AG09309 (cell line): Measurements from ENCODE around the gene DACH2.

Experiments used
- DNase-seq: peaks from one replicate; pipeline ENCODE4 v3.0.0-alpha.2; 2010; ENCODE audit warnings: low read depth
- H3K4me3 ChIP-seq: 2 replicates; pipeline ENCODE4 v1.5.1; 2011; ENCODE audit warnings: mild to moderate bottlenecking, low read depth, low read length, moderate library complexity; ENCODE audit not compliant: control insufficient read depth
- TF ChIP-seq, protein P1 (sequence below): IDR thresholded peaks from 2 replicates; pipeline ENCODE4 v1.5.1; 2011; ENCODE audit warnings: mild to moderate bottlenecking, low read depth, low read length, inconsistent platforms; ENCODE audit not compliant: insufficient read depth, control insufficient read depth; ENCODE audit errors: missing control alignments

DACH2 gene

DNA sequence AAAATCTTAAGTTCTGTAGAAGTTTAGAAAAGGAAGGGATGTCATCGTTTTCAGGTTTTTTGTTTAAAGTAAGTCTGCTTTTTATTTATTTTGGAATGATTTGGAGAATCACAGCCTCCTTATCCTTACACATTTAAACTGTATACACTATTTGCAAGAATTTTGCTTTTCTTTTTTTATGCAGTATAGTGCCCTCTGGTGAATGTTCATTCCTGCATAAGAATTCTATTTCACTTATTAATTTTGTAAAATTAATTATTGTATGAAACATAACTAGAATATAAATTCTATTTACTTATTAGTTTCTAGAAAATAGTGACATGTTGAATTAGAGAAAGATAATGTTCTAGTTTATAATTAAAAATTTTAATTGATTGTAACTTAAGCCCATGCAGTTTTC is 44.6 kb downstream of the DACH2 start:
- TF ChIP-seq, protein P1, sequence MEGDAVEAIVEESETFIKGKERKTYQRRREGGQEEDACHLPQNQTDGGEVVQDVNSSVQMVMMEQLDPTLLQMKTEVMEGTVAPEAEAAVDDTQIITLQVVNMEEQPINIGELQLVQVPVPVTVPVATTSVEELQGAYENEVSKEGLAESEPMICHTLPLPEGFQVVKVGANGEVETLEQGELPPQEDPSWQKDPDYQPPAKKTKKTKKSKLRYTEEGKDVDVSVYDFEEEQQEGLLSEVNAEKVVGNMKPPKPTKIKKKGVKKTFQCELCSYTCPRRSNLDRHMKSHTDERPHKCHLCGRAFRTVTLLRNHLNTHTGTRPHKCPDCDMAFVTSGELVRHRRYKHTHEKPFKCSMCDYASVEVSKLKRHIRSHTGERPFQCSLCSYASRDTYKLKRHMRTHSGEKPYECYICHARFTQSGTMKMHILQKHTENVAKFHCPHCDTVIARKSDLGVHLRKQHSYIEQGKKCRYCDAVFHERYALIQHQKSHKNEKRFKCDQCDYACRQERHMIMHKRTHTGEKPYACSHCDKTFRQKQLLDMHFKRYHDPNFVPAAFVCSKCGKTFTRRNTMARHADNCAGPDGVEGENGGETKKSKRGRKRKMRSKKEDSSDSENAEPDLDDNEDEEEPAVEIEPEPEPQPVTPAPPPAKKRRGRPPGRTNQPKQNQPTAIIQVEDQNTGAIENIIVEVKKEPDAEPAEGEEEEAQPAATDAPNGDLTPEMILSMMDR: no peak
- no peak for DNase-seq
- H3K4me3 ChIP-seq: no peak overlapping the region

DNA sequence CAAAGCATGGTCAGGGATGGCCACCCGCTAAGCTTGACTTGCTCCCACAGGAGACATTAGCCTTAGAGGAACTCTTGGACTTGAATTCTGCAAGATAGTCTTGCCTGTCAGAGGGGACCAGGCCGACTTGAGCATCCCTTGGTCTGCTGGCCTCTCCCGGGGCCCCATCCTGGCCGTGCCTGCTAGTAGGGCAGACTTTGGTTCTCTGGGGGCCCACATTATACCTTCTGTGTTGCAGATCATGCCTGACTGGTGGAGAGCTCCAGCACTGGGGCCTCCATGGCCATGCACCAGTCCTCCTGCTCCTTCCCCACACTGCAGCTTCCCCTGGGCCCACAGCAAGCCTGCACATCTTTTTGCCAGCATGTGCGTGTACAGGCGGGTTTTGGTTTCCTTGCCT is 46.5 kb downstream of the DACH2 start:
- no peak for DNase-seq
- H3K4me3 ChIP-seq: no peak overlapping the region
- TF ChIP-seq, protein P1: no peak

DNA sequence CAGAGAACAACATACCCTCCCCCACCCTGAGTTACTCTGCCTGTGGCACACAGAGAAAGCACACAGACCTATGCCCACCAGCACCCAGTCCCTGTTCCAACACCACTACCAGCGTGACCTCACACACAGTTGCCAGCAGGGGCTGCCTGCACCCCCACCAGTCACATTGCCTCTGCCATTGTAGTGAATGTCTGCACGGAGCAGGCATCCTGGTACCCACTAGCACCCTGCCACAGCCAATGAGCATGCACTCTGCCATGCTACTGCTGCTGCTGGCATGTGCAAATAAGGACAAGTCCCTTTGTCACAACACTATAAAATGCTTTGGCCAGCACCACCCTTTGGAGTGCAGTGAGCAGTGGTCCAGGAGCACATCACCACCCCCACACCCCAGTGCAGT is 47.1 kb downstream of the DACH2 start:
- no peak overlapping the region for H3K4me3 ChIP-seq
- no peak for DNase-seq
- TF ChIP-seq, protein P1: no peak

DNA sequence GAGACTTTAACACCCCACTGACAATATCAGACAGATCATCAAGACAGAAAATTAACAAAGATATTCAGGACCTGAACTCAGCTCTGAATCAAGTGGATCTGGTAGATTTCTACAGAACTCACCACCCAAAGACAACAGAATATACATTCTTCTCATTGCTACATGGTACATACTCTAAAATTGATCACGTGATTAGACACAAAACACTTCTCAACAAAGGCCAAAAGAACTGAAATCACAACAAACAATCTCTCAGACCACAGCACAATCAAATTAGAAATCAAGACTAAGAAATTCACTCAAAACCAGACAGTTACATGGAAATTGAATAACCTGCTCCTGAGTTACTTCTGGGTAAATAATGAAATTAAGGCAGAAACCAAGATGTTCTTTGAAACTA is 49.6 kb downstream of the DACH2 start:
- TF ChIP-seq, protein P1: no peak
- H3K4me3 ChIP-seq: no peak overlapping the region
- DNase-seq: no peak

DNA sequence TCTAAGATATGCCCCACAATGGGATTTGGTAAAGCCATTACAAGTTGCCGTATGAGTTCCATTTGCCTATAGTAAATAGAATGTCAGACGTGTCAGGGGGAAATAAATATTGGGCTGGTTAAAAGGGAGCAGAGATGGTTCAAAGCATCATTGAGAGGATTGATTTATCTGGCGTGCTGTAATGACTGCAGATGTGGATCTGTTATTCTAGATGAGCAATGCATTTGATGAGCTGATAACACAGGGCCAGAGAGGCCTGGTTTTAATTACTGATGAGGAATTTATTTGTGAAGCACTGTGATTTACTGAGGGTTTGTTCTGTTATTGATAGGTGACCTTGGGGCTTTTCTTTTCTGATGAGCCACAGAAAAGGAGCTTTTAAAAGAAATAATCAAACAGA is 62.5 kb downstream of the DACH2 start:
- TF ChIP-seq, protein P1: no peak
- DNase-seq: no peak
- H3K4me3 ChIP-seq: no peak overlapping the region

DNA sequence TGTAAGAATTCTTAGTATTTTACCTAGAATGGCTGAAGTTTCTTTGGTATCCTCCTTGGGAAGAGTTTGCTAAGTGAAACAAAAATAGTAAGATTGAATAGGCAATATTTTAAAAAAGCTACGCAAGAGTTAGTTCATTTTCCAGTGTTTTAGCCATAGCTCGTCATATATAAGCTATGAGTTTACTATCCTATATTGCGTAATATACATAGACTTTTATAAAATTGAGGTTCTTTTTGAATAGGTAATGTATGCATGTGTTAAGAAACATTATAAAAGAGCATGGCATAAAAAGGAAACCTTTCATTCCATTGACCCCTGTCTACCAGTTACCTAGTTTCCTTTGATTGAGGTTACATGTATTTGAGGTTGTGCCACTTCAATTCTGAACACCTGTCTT is 67.0 kb downstream of the DACH2 start:
- no peak overlapping the region for H3K4me3 ChIP-seq
- no peak for DNase-seq
- TF ChIP-seq, protein P1: no peak

DNA sequence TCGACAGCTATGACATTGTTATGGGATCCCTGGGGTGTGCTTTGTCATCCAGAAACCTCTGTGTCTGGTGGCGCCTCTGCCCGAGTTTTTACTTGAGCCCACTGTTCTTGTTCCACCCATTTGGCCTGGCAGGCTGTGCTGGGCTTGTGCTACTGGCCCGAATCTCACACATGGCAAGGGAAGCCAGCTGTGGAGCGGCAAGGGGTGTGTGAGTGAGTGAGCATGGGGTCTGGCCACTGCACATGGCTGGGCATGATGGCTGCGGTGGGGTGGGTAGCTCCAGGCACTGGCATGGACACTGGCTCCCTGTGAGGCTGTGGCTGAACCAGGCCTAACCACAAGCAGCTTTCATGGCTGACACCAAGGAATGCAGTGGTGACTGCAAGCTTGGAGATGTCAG is 89.2 kb downstream of the DACH2 start:
- DNase-seq: no peak
- TF ChIP-seq, protein P1: no peak
- H3K4me3 ChIP-seq: no peak overlapping the region
